ENCODE measurements around the gene ARCN1.
"Not testable (repeated sequence)": the region's sequence is repeated elsewhere in the genome, so short reads cannot be mapped to it uniquely, and the experiment has no call there.

ARCN1 gene

DNA sequence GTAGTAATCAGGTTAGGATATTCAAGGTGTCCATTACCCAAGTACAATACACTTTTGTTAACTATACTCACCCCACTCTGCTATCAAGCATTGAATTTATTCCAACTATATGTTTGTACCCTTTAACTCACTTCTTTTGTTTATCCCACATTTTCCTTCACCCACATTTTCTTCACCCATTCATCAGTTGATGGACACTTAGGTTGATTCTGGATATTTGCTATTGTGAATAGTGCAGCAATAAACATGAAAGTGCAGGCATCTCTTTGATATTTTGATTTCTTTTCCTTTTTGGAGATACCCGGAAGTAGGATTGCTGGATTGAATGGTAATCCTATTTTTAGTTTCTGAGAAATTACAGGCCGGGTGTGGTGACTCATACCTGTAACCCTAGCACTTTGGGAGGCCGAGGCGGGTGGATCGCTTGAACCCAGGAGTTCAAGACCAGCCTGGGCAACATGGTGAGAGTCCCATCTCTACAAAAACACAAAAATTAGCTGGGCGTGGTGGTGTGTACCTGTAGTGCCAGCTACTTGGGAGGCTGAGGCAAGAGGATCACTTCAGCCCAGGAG lies 34.7 kb upstream of the ARCN1 start:
- no peak for DNase-seq

DNA sequence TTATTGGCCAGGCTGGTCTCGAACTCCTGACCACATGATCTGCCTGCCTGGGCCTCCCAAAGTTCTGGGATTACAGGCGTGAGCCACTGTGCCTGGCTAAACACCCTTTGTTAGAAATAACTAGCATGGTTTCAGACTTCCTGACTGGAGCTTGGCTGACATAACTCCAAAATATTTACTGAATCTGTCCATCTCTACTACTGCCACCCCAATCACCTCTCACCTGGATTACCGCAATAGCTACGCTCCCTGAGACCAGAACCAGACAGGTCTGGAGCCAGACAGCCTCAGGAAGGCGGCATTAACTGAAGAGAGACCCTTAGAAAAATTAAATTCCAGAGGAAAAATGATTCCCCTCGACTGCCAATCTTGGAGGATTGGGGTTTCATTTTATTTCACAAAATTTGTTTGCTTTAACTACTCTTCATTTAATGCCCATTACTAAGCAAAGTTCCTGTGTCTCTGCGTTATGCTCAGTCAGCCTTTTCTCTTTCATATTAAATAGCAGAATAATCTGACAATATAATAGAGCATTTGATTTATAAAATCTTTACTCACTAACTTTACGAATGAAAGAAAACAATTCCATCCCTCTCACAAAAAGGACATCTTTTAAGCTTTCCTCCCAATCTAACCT lies 28.1 kb upstream of the ARCN1 start:
- no peak for DNase-seq

DNA sequence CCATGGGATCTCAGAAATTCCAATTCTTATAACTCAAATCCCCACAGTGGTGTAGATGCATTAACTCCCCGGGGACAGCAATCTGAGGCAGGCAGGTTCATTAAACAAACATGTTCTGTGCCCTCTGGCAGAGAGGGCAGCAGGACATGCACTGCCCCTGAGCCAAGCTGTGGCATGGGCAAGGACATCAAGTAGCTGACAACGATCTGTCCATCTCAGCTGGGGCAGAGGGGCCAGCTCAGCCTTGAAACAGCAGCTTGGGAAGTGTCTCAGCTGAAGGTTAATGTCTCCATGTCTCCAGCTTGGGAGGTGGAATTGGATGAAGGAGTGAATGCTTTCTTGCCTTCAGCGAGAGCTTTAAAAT lies 27.6 kb upstream of the ARCN1 start:
- DNase-seq, result no peak

DNA sequence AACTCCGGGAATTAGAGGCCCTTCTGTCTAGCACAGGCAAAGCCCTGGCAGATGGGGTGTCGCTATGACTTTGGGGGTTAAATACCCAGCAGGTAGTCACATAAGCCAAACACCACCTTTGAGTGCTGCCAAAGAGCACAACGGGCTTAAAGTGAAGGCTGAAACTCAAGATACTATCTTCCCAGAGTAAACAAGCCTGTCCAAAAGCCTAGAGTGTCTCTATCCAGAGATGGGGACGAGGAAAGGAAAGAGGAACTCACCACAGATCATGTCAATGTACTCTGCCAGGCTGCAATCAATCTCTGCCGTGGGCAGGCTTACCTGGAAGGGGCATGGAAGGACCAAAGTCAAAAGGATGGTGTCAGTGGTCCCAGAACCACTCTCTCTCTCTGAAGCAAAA lies 26.7 kb upstream of the ARCN1 start:
- DNase-seq, result no peak

DNA sequence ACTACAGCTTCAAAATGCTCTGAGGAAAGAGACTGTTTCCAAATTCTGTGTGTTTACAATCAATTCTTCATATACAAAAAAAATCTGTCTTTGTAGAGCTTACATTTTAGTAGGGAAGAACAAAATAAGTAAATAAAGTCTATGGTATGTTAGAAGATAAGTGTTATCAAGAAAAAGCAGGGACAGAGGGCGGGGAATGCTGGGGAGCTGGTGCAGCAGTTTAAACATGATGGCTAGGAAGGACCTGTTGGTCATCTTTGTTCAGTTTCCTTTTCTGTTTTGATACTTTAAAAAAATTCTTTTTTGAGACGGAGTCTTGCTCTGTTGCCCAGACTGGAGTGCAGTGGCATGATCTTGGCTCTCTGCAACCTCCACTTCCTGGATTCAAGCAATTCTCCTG lies 25.1 kb upstream of the ARCN1 start:
- DNase-seq, result no peak

DNA sequence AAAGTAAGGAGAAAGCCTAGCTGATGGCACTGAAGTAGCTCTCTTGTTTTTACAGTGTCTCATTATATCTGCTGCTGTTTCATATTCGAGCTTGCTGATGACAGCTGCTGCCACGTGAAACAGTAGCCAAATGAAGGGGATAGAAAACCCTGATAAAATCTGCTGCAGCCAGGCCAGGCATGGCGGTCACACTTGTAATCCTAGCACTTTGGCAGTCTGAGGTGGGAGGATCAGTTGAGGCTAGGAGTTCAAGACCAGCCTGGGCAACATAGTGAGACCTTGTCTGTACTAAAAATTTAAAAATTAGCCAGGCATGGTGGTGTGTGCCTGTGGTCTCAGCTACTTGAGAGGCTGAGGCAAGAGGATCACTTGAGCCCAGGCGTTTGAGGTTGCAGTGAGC lies 19.9 kb upstream of the ARCN1 start:
- DNase-seq, result no peak

DNA sequence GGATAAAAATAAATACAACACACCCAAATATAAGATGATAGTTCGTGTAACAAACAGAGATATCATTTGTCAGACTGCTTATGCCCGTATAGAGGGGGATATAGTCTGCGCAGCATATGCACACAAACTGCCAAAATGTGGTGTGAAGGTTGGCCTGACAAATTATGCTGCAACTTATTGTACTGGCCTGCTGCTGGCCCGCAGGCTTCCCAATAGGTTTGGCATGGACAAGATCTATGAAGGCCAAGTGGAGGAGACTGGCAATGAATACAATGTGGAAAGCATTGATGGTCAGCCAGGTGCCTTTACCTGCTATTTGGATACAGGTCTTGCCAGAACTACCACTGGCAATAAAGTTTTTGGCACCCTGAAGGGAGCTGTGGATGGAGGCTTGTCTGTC lies 11.4 kb upstream of the ARCN1 start:
- DNase-seq, result no peak

DNA sequence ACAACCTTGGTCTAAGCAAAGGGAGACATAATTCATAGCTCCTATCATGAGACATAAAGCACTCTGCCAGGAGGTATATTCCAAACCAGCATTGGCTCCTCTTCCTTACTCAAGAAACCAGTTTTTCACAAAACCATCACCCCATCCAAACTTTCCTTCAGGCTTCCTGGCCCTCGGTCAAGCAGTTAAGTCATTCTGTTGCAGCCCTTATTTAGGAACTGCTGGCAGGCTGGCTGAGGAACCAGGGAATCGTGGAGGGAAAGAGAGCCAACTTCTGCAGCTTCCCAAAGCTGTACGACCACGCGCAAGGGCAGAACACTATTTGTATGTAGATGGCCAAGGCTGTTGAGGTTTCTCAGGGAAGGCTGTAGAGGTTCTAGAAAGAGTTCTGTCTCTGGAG lies 7.2 kb upstream of the ARCN1 start:
- no peak for DNase-seq

DNA sequence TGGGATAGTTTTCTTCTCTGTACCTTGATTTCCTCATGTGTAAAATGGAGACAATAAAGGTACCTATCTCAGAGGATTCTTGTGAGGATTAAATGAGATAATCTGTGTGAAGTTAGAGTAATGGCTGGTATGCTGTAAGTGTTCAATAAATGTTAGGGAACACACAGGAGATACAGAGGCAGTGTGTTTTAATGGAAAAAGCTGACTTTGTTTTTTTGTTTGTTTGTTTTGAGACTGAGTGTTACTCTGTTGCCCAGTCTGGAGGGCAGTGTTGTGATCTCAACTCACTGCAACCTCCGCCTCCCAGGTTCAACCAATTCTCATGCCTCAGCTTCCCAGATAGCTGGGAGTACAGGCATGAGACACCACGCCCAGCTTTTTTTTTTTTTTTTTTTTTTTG lies 2.5 kb upstream of the ARCN1 start:
- DNase-seq, result no peak

DNA sequence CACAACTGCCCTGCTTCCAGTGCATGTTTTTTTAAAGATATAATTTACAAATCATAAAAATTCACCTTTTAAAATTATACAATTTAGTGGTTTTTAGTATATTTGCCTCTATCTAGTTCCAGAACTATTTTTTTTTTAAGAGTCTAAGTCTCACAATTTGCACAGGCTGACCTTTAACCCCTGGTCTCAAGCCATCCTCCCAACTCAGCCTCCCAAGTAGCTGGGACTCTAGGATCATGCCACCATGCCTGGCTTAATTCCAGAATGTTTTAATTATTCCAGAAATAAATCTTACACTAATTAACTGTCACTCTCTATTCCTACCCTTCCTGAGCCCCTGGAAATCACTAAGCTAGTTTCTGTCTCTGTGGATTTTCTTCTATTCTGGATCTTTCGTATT lies 1.4 kb upstream of the ARCN1 start:
- no peak for DNase-seq

DNA sequence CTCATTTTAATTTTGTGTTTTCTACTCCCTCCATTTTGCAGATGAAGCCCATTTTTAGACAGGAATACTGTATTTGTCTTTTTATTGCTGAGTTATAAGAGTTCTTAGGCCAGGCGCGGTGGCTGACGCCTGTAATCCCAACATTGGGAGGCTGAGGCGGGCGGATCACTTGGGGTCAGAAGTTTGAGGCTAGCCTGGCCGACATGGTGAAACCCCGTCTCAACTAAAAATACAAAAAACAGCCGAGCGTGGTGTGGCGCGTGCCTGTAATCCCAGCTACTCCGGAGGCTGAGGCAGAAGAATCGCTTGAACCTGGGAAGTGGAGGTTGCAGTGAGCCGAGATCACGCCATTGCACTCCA lies 528 bp upstream of the ARCN1 start:
- not testable (repeated sequence) for DNase-seq

DNA sequence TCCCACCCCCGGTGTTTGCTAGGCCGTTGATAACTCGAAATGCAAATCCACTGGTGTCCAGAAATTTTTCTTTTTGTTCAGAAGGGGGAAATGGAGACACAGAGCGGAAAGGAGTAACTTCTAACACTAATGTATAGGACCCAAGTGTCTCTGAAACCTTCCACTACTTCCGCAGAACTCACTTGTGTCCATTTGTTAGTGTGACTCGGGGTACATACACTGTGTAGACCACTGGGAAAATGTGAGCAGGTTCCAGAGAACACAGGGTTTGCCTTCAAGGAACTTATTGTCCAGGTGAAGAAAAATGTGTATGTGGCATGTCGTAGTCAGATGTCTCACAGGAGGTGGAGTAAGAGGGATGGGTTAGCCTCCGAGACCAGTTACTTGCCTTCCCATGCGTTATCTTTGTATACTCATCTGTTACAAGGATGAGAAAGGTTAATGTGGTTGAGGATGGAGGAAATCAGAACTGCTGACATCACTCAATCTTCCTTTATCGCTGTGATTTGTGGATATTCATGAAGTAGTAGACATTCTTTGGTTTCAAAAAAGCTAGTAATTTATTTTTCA lies 857 bp downstream of the ARCN1 start:
- no peak for DNase-seq

DNA sequence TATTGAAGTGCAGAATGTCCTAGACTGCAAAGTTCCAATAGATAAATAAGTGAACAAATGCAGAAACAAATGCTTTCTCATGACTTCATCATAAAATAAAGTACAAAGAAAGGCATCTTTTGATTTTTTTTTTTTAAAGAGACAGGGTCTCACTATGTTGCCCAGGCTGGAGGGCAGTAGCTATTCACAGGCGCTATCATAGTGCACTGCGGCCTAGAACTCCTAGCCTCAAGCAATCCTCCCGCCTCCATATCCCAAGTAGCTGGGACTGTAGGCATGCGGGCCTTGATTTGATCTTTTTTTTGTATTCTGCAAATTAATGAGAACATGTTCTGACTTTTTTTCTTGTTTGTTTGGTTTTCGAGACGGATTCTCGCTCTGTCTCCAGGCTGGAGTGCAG lies 2.4 kb downstream of the ARCN1 start:
- DNase-seq, result no peak

DNA sequence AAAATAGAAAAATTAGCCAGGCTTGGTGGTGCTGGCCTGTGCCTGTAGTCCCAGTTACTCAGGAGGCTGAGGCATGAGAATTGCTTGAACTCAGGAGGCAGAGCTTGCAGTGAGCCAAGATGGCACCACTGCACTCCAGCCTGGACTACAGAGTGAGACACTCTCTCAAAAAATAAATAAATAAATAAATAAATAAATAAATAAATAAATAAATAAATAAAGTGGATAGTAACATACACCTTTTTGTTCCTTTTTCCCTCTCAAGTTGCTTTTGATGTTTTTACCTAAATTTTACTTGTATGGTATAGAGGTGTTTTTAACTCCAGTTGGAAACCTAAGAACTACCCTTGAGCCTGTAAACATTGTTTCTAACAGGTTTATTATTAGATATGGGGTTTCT lies 5.8 kb downstream of the ARCN1 start:
- DNase-seq, result not testable (repeated sequence)

DNA sequence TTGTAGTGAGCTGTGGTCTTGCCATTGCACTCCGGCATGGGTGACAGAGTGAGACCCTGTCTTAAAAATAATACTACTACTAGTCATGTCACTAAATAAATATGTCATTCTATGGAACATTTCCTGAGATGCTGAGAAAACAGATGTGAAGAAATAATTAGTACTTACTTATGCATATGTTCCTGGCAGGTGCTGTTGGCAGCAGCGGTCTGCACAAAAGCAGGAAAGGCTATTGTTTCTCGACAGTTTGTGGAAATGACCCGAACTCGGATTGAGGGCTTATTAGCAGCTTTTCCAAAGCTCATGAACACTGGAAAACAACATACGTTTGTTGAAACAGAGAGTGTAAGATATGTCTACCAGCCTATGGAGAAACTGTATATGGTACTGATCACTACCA lies 8.8 kb downstream of the ARCN1 start:
- no peak for DNase-seq

DNA sequence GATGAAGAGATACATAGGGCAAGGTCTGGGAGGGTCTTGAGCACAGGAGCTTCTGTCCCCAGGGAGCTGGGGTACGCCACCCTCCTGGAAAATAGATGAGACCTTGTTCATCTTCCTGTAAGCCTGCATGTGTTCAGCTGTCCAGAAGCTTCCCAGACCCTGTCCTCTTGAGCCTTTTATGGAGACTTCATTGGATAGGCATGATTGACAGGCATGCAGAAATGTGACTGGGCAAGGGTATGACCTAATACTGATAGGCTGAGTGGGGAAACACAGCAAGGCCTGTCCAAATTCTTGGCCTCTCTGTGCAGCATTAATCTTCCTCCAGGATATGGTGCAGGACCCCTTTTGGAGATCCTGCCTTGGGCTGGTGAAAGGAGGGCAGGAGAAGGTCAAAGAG lies 15.7 kb downstream of the ARCN1 start:
- DNase-seq, result no peak

DNA sequence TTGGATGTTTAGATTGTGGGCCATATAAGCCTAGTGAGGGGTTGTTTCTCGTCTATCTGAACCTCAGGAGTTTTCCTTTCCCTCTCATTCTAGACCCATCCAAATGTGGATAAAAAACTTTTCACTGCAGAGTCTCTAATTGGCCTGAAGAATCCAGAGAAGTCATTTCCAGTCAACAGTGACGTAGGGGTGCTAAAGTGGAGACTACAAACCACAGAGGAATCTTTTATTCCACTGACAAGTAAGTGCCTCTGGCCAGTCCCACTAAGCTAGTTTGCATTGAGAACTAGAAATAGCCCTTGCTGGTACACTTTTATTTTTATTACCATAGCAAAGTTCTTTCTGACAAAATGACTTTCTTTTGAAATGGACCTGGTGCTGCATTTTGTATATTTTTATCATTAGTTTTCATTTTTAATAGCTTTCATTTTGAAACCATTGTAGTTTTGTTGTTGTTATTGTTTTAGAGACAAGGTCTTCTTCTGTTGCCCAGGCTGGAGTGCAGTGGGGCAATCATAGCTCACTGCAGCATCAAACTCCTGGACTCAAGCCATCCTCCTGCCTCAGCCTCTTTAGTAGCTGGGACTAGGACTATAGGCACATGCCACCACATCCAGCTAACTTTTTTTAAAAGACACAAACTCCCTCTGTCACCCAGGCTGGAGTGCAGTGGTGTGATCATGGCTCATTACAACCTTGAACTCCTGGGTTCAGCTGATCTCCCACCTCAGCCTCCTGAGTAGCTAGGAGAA lies 20.6 kb downstream of the ARCN1 start:
- DNase-seq, result no peak

DNA sequence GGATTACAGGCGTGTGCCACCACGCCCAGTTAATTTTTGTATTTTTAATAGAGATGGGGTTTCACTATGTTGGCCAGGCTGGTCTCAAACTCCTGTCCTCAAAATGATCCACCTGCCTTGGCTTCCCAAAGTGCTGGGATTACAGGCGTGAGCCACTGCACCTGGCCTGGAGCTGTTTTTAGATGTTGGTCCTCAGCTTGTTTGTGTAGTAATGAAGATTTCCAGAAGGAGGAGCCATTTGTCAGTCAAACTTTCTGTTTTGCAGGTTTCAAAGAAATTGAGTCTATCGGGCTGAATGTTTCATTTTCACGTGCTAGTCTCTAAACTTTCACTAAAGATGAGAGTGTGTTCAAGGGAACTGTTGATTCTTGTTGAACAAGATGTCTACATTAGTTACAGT lies 22.8 kb downstream of the ARCN1 start:
- peak; percentile 18 for DNase-seq

DNA sequence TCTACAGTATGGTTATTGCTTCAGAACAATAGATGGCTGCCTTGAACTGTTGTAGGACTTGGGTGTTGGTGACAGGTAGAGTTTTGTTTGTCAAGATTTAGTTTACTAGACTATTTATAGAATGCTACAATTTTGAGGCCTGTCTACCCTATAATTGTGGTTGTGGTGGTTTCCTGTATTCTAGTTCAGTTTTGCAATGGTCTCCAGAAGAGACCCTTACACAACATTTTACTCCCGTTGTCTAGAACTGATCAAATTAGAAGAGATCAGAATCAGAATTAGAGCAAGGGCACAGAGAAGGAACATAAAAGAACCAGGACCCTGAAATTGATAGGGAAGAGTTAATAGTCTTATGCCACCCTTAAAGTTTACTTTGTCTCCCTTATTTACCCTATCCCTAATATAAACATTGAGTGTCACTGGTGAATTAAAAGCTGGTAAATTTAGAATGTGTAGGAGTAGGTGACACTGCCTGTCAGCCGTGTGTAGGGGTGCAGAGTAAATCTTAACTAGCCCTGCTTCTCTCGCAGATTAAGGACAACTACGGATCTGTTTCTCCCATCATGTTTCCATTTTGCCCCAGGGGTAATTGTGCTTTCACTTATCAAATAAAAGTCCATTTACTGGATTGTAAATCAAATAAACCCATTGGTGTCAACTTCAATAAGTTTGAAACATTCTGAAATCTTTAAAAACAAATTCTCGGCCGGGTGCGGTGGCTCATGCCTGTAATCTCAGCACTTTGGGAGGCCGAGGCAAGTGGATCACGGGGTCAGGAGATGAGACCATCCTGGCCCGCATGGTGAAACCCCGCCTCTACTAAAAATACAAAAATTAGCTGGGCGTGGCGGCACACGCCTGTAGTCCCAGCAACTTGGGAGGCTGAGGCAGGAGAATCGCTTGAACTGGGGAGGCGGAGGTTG lies 24.3 kb downstream of the ARCN1 start:
- no peak for DNase-seq

DNA sequence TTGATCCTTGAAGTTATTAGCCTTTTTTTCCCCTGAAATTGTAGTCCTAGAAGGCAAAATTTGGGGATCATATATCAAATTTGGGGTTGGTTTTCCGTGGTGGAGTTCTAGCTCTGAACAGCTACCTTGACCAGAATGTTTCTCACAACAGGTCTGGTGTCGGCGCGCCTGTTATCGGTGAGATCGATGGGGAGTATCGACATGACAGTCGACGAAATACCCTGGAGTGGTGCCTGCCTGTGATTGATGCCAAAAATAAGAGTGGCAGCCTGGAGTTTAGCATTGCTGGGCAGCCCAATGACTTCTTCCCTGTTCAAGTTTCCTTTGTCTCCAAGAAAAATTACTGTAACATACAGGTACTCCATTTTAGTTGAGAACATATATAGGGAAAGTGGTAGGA lies 25.3 kb downstream of the ARCN1 start:
- DNase-seq, result no peak

DNA sequence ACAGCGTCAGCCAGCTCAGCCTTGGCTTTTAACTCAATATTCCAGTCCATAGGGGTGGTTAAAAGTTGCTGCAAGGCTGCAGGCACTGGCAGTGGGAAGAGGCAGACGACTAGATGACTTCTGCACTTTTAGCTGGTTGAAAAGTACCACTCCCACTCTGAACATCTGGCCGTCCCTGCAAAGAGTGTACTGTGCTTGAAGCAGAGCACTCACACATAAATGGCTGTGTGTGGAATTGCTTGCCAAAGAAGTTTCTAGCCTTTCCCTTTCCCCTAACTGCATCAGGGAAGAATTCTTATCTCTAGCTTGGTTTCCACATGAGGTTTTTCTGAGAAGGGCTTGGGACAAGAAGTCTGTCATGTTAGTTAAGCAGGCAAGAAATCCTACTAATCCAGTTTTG lies 30.1 kb downstream of the ARCN1 start:
- DNase-seq, result no peak

DNA sequence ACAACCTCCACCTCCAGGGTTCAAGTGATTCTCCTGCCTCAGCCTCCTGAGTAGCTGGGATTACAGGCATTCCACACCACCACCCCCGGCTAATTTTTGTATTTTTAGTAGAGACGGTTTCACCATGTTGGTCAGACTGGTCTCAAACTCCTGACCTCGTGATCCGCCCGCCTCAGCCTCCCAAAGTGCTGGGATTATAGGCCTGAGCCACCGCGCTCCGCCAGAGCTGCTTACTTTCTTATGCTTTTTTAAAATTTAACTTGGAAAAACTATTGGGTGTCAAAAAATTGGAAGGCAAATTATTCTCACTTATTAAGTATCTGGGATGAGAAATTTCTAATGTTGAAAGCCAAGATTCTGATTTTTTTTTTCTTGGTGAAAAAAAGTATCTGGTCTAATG lies 31.5 kb downstream of the ARCN1 start:
- DNase-seq, result not testable (repeated sequence)

DNA sequence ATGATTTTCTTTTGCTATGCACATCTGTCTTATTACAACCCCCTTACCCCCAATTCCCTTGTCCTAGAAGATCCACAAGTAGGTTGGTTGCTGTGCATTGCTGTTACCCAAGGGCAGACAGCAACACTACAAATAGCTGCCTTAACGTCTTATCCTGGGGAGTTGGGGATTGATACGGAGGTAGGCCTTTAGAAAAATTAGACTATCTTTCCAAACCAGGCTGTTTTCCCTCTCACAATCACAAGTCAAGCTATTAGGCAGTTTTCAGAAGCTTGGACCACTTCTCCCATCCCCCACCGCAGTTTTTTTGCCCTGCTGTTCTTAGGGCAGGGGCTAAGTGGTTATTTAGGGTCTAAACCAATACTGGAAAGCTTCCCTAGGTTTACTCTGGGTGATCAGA lies 32.4 kb downstream of the ARCN1 start:
- no peak for DNase-seq

Measured in right kidney (tissue), 1 donor.